Measurements from ENCODE around the gene ADCY9. TPM values are rescaled to one million over a fixed set of nuclear protein-coding genes. Genes with fewer than 3 reads are reported as not detected.

ADCY9 gene
- total RNA-seq, 1 donor from 2014 or later, result 11.4 TPM

DNA sequence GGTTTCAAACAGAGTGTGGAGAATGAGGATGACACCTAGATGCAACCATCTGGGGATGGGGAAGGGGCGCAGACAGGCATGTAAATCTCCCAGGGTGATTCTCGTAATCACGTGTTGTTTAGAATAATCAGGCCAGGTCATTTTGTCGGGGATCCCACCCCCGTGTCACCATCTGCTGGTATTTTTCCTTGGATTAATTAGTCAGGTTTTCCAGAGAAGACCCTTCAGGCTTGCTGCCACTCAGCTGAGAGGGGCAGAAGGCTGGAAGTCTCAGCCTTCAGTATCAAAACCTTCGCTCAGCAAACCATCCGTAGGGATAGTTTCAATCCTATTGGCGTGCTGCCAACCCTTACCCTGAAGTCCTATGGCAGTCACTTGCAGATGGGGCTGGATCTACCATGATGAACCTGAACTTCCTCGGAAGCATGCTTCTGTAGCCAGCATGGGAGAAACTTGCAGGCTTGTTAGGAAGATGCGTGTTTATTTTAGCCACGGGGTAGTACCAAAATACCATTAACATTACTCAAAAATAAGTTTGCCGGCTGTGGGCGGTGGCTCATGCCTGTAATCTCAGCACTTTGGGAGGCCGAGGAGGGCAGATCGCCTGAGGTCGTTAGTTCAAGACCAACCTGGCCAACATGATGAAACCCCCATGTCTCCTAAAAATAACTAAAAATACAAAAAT is 7.5 kb upstream of the ADCY9 start:
- no peaks in the 10 kb centered on the region for H3K4me1 Mint-ChIP-seq (ENCODE audit: low read depth, unreplicated experiment)
- no peak overlapping the region for H2AFZ ChIP-seq (ENCODE audit: low read depth, low read length)
- no peaks in the 10 kb centered on the region for H3K36me3 Mint-ChIP-seq (ENCODE audit: low read depth, unreplicated experiment)
- peaks cover 14% of the 10 kb centered on the region for H3K27me3 Mint-ChIP-seq (ENCODE audit: low read depth, unreplicated experiment)
- no peak for FAIRE-seq
- no peak overlapping the region for H3K9ac ChIP-seq (ENCODE audit: low read length)
- no peaks in the 10 kb centered on the region for H3K4me1 ChIP-seq (ENCODE audit: insufficient read depth, low read length)
- no peak for TF ChIP-seq EZH2 (IDR thresholded peaks at IDR 0.05; ENCODE audit: insufficient read depth, low read length)
- TF ChIP-seq, protein P1, sequence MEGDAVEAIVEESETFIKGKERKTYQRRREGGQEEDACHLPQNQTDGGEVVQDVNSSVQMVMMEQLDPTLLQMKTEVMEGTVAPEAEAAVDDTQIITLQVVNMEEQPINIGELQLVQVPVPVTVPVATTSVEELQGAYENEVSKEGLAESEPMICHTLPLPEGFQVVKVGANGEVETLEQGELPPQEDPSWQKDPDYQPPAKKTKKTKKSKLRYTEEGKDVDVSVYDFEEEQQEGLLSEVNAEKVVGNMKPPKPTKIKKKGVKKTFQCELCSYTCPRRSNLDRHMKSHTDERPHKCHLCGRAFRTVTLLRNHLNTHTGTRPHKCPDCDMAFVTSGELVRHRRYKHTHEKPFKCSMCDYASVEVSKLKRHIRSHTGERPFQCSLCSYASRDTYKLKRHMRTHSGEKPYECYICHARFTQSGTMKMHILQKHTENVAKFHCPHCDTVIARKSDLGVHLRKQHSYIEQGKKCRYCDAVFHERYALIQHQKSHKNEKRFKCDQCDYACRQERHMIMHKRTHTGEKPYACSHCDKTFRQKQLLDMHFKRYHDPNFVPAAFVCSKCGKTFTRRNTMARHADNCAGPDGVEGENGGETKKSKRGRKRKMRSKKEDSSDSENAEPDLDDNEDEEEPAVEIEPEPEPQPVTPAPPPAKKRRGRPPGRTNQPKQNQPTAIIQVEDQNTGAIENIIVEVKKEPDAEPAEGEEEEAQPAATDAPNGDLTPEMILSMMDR (IDR thresholded peaks at IDR 0.05; ENCODE audit: insufficient read depth, low read depth, low read length), result no peak
- H3K4me3 Mint-ChIP-seq (ENCODE audit: unreplicated experiment), result no peak overlapping the region
- no peaks in the 10 kb centered on the region for H3K9me3 ChIP-seq (ENCODE audit: insufficient read depth, low read depth, low read length)
- peak; percentile 52 for DNase-seq (ENCODE audit: low read depth)
- H3K27ac ChIP-seq (ENCODE audit: low read depth, low read length), result no peak overlapping the region
- no peaks in the 10 kb centered on the region for H3K79me2 ChIP-seq (ENCODE audit: insufficient read depth, low read length)
- H3K9me3 Mint-ChIP-seq (ENCODE audit: unreplicated experiment), result no peaks in the 10 kb centered on the region
- H4K20me1 ChIP-seq (ENCODE audit: insufficient read depth, low read length), result no peaks in the 10 kb centered on the region
- no peak overlapping the region for H3K4me3 ChIP-seq (ENCODE audit: insufficient read depth, low read depth, low read length)
- no peaks in the 10 kb centered on the region for H3K36me3 ChIP-seq (ENCODE audit: insufficient read depth, low read length)
- no peak overlapping the region for H3K27ac Mint-ChIP-seq (ENCODE audit: unreplicated experiment)
- peaks cover 2% of the 10 kb centered on the region for H3K27me3 ChIP-seq (ENCODE audit: insufficient read depth, low read length)
- no peak overlapping the region for H3K4me2 ChIP-seq (ENCODE audit: low read length)

DNA sequence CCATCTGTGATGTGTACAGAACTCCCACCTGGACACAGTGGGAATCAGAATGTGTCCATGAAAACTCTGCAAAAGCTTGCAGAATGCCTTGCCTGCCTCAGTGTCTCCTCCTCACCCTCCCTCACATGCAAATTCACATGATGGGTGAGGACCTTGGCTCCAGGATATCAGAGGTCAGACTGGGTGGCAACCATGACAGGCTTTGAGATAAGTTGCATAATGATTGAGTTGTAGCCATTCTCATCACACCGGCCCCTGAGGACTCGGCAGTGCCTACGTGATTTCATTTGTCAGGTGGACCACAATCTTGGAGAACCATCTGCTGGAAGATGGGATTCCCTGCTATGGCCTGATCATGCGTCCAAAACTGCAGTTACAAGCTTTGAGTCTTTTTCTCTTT is 3.9 kb upstream of the ADCY9 start:
- no peak overlapping the region for H3K4me3 Mint-ChIP-seq (ENCODE audit: unreplicated experiment)
- no peak for TF ChIP-seq EZH2 (IDR thresholded peaks at IDR 0.05; ENCODE audit: insufficient read depth, low read length)
- peaks cover 3% of the 10 kb centered on the region for H3K4me1 ChIP-seq (ENCODE audit: insufficient read depth, low read length)
- H3K27me3 ChIP-seq (ENCODE audit: insufficient read depth, low read length), result peaks cover 2% of the 10 kb centered on the region
- no peaks in the 10 kb centered on the region for H3K79me2 ChIP-seq (ENCODE audit: insufficient read depth, low read length)
- no peaks in the 10 kb centered on the region for H3K9me3 Mint-ChIP-seq (ENCODE audit: unreplicated experiment)
- H3K4me2 ChIP-seq (ENCODE audit: low read length), result no peak overlapping the region
- H2AFZ ChIP-seq (ENCODE audit: low read depth, low read length), result no peak overlapping the region
- no peaks in the 10 kb centered on the region for H3K36me3 ChIP-seq (ENCODE audit: insufficient read depth, low read length)
- no peaks in the 10 kb centered on the region for H4K20me1 ChIP-seq (ENCODE audit: insufficient read depth, low read length)
- no peak overlapping the region for H3K9ac ChIP-seq (ENCODE audit: low read length)
- no peaks in the 10 kb centered on the region for H3K36me3 Mint-ChIP-seq (ENCODE audit: low read depth, unreplicated experiment)
- H3K27ac Mint-ChIP-seq (ENCODE audit: unreplicated experiment), result no peak overlapping the region
- H3K4me1 Mint-ChIP-seq (ENCODE audit: low read depth, unreplicated experiment), result peaks cover 1% of the 10 kb centered on the region
- H3K9me3 ChIP-seq (ENCODE audit: insufficient read depth, low read depth, low read length), result no peaks in the 10 kb centered on the region
- H3K27me3 Mint-ChIP-seq (ENCODE audit: low read depth, unreplicated experiment), result peaks cover 14% of the 10 kb centered on the region
- no peak overlapping the region for H3K4me3 ChIP-seq (ENCODE audit: insufficient read depth, low read depth, low read length)
- FAIRE-seq (no peak), DNase-seq (ENCODE audit: low read depth) (no peak)
- no peak overlapping the region for H3K27ac ChIP-seq (ENCODE audit: low read depth, low read length)

DNA sequence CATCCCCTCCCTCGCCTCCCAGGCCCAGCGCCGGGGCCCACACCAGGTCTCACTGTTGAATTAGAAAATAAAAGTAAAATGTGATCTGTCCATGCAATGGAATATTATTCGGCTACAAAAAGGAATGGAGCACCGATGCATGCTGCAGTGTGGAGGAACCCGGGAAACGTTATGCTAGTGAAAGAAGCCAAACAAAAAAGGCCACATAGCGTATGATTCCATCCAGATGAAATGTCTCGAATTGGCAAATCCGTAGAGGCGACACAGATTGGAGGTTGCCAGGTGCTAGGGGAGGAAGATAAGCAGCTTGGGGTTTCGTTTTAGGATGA is 972 bp upstream of the ADCY9 start:
- FAIRE-seq, result no peak
- H4K20me1 ChIP-seq (ENCODE audit: insufficient read depth, low read length), result peaks cover 8% of the 10 kb centered on the region
- H3K27me3 ChIP-seq (ENCODE audit: insufficient read depth, low read length), result no peaks in the 10 kb centered on the region
- no peak for DNase-seq (ENCODE audit: low read depth)
- Mint-ChIP-seq H3K4me1 (ENCODE audit: low read depth, unreplicated experiment) (peaks cover 16% of the 10 kb centered on the region), H3K9me3 (ENCODE audit: unreplicated experiment) (no peaks in the 10 kb centered on the region), H3K27ac (ENCODE audit: unreplicated experiment) (peak overlapping the region; percentile 77), H3K36me3 (ENCODE audit: low read depth, unreplicated experiment) (peaks cover 3% of the 10 kb centered on the region), H3K4me3 (ENCODE audit: unreplicated experiment) (peak overlapping the region; percentile 80), H3K27me3 (ENCODE audit: low read depth, unreplicated experiment) (peaks cover 14% of the 10 kb centered on the region)
- H3K9me3 ChIP-seq (ENCODE audit: insufficient read depth, low read depth, low read length), result no peaks in the 10 kb centered on the region
- H3K27ac ChIP-seq (ENCODE audit: low read depth, low read length), result no peak overlapping the region
- no peak overlapping the region for H3K4me3 ChIP-seq (ENCODE audit: insufficient read depth, low read depth, low read length)
- H3K9ac ChIP-seq (ENCODE audit: low read length), result no peak overlapping the region
- peaks cover 3% of the 10 kb centered on the region for H3K79me2 ChIP-seq (ENCODE audit: insufficient read depth, low read length)
- no peak overlapping the region for H2AFZ ChIP-seq (ENCODE audit: low read depth, low read length)
- H3K4me1 ChIP-seq (ENCODE audit: insufficient read depth, low read length), result peaks cover 14% of the 10 kb centered on the region
- H3K36me3 ChIP-seq (ENCODE audit: insufficient read depth, low read length), result no peaks in the 10 kb centered on the region
- TF ChIP-seq, protein P1 (IDR thresholded peaks at IDR 0.05; ENCODE audit: insufficient read depth, low read depth, low read length), result no peak
- TF ChIP-seq EZH2 (IDR thresholded peaks at IDR 0.05; ENCODE audit: insufficient read depth, low read length), result no peak
- peak overlapping the region; percentile 89 for H3K4me2 ChIP-seq (ENCODE audit: low read length)

All from astrocyte (in vitro differentiated cells and primary cell).